ENCODE data around the gene RBSN. TPM values are rescaled to one million over a fixed set of nuclear protein-coding genes. Genes with fewer than 3 reads are reported as not detected.

Gene RBSN
- total and polyA plus RNA-seq, 2 experiments from 2014 or later = 19.1 to 21.2 TPM

DNA sequence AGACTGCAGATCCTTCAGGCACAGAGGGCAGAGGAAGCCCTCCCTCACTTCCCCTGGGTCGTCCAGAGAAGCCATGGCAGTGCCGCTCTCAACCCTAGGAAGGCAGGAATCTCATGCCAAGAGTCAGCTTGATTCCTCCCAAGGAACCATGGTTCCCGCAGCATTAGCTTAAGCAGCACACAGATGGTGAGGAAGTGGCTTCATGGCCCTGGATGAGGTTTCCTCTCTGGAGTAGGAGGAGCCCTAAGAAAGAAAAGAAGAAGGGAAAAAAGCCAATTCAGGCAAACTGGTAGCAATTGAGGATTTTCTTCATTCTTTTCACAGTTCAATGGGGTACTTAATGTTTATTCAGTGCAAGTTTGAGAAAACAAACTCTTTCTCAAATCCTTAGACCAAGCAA, 2.9 kb downstream of the RBSN start:
- DNase-seq (ENCODE audit: low spot score) = no peak
- Histone ChIP-seq H3K27ac (no peak overlapping the region), H3K27me3 (no peaks in the 10 kb centered on the region), H4K20me1 (ENCODE audit: insufficient read depth, poor library complexity, severe bottlenecking) (no peaks in the 10 kb centered on the region), H3K9me3 (ENCODE audit: low read depth) (no peaks in the 10 kb centered on the region), H3K79me2 (peaks cover 27% of the 10 kb centered on the region), H3K4me1 (ENCODE audit: insufficient read depth) (no peaks in the 10 kb centered on the region), H2AFZ (no peak overlapping the region), H3K9me2 (replicated peaks; ENCODE audit: insufficient read depth) (no peaks in the 10 kb centered on the region), H3K4me2 (no peak overlapping the region), H3K36me3 (replicated peaks; ENCODE audit: insufficient read depth, low read depth) (no peaks in the 10 kb centered on the region), H3K4me3 (no peak overlapping the region)
- no peak for TF ChIP-seq EZH2 (IDR thresholded peaks at IDR 0.05; ENCODE audit: borderline replicate concordance)
- TF ChIP-seq, protein P1, sequence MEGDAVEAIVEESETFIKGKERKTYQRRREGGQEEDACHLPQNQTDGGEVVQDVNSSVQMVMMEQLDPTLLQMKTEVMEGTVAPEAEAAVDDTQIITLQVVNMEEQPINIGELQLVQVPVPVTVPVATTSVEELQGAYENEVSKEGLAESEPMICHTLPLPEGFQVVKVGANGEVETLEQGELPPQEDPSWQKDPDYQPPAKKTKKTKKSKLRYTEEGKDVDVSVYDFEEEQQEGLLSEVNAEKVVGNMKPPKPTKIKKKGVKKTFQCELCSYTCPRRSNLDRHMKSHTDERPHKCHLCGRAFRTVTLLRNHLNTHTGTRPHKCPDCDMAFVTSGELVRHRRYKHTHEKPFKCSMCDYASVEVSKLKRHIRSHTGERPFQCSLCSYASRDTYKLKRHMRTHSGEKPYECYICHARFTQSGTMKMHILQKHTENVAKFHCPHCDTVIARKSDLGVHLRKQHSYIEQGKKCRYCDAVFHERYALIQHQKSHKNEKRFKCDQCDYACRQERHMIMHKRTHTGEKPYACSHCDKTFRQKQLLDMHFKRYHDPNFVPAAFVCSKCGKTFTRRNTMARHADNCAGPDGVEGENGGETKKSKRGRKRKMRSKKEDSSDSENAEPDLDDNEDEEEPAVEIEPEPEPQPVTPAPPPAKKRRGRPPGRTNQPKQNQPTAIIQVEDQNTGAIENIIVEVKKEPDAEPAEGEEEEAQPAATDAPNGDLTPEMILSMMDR (IDR thresholded peaks at IDR 0.05; ENCODE audit: poor library complexity) = no peak
- no peak for TF ChIP-seq EZH2phosphoT487 (IDR thresholded peaks at IDR 0.05; ENCODE audit: low read depth, severe bottlenecking, unreplicated experiment)
- WGBS (ENCODE audit: low lambda C conversion rate, missing lambda C conversion rate) = 91% methylated on average over 3 of the region's 3 CpGs

DNA sequence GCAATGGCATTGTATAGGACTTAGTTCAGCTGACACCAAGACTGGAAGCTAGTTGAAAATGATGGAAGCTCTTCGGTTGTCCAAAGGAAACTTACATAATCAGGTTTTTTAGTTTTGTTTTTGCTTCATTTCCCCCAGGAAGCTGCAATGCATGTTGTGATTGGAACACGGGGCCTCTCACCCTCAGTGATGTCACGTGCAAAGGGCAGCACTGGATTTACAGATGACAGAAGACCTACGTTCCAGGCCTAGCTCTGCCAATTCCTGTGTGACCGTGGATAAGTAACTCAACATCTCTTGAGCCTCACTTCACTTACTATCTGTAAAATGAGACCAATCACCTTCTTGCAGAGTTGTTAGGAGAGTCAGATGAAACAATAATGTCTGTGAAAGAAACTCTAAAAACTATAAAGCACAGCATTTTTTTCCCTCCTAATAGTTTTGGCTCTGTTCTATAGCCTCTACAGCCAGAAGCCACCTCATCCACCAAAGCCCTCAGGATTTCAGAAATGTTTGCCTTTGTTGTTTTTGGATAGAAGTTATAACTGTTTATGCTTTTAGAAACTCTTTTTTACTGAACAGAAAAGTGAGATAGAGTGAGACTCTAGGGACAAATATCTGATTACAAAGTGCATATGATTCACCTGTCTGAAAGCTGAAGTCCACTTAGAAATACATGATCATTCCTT, 4.6 kb downstream of the RBSN start:
- no peak overlapping the region for H3K27ac ChIP-seq
- H3K9me3 ChIP-seq (ENCODE audit: low read depth) = no peaks in the 10 kb centered on the region
- 97% methylated on average over 5 of the region's 5 CpGs for WGBS (ENCODE audit: low lambda C conversion rate, missing lambda C conversion rate)
- peaks cover 30% of the 10 kb centered on the region for H3K79me2 ChIP-seq
- H3K9me2 ChIP-seq (replicated peaks; ENCODE audit: insufficient read depth) = no peaks in the 10 kb centered on the region
- H3K4me2 ChIP-seq = no peak overlapping the region
- no peak overlapping the region for H3K4me3 ChIP-seq
- H3K36me3 ChIP-seq (replicated peaks; ENCODE audit: insufficient read depth, low read depth) = no peaks in the 10 kb centered on the region
- no peak overlapping the region for H2AFZ ChIP-seq
- no peak for DNase-seq (ENCODE audit: low spot score)
- H4K20me1 ChIP-seq (ENCODE audit: insufficient read depth, poor library complexity, severe bottlenecking) = no peaks in the 10 kb centered on the region
- no peaks in the 10 kb centered on the region for H3K4me1 ChIP-seq (ENCODE audit: insufficient read depth)
- H3K27me3 ChIP-seq = no peaks in the 10 kb centered on the region
- TF ChIP-seq, protein P1 (IDR thresholded peaks at IDR 0.05; ENCODE audit: poor library complexity) = no peak
- TF ChIP-seq EZH2phosphoT487 (IDR thresholded peaks at IDR 0.05; ENCODE audit: low read depth, severe bottlenecking, unreplicated experiment) = no peak
- TF ChIP-seq EZH2 (IDR thresholded peaks at IDR 0.05; ENCODE audit: borderline replicate concordance) = no peak

DNA sequence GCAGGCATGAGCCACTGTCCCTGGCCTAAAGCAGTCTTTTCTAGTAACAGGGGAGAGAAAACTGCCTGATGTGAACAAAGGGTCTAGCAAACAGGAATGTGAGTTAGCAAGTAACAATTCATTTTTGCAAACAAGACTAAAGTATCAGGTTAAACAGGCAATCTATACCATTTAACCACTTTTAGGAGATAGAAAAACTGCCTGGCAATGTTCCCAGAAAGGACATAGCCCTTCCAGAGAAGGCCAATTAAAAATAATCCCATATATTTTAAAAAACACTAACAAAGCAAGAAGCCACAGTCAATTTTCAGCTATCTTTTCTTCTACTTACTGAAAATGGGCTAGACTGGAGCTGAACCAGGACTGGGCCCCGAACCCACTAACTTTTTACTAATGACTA, 6.3 kb downstream of the RBSN start:
- peaks cover 20% of the 10 kb centered on the region for H3K79me2 ChIP-seq
- no peak for TF ChIP-seq EZH2phosphoT487 (IDR thresholded peaks at IDR 0.05; ENCODE audit: low read depth, severe bottlenecking, unreplicated experiment)
- TF ChIP-seq, protein P1 (IDR thresholded peaks at IDR 0.05; ENCODE audit: poor library complexity) = no peak
- no peak for TF ChIP-seq EZH2 (IDR thresholded peaks at IDR 0.05; ENCODE audit: borderline replicate concordance)
- H3K36me3 ChIP-seq (replicated peaks; ENCODE audit: insufficient read depth, low read depth) = no peaks in the 10 kb centered on the region
- no peaks in the 10 kb centered on the region for H3K9me3 ChIP-seq (ENCODE audit: low read depth)
- H2AFZ ChIP-seq = no peak overlapping the region
- H3K4me3 ChIP-seq = no peak overlapping the region
- no peak overlapping the region for H3K4me2 ChIP-seq
- no peak overlapping the region for H3K27ac ChIP-seq
- DNase-seq (ENCODE audit: low spot score) = no peak
- WGBS (ENCODE audit: low lambda C conversion rate, missing lambda C conversion rate) = 88% methylated on average over 1 of the region's 1 CpG
- no peaks in the 10 kb centered on the region for H3K9me2 ChIP-seq (replicated peaks; ENCODE audit: insufficient read depth)
- H3K27me3 ChIP-seq = no peaks in the 10 kb centered on the region
- no peaks in the 10 kb centered on the region for H3K4me1 ChIP-seq (ENCODE audit: insufficient read depth)
- no peaks in the 10 kb centered on the region for H4K20me1 ChIP-seq (ENCODE audit: insufficient read depth, poor library complexity, severe bottlenecking)

Measured in hepatocyte (in vitro differentiated cells).